Stimulated activated CD4-positive, alpha-beta T cell treated with anti-CD3 and anti-CD28 coated beads, Interleukin-12 subunit alpha, Interleukin-12 subunit beta, amount 100 ng/mL, for 4 hours (primary cell): ENCODE results near the gene GJC2.
"Not testable (repeated sequence)": the region's sequence is repeated elsewhere in the genome, so short reads cannot be mapped to it uniquely, and the experiment has no call there.

Source experiments
- DNase-seq: peaks from one replicate; pipeline ENCODE4 v3.0.0-alpha.2; 2020

GJC2 gene

DNA sequence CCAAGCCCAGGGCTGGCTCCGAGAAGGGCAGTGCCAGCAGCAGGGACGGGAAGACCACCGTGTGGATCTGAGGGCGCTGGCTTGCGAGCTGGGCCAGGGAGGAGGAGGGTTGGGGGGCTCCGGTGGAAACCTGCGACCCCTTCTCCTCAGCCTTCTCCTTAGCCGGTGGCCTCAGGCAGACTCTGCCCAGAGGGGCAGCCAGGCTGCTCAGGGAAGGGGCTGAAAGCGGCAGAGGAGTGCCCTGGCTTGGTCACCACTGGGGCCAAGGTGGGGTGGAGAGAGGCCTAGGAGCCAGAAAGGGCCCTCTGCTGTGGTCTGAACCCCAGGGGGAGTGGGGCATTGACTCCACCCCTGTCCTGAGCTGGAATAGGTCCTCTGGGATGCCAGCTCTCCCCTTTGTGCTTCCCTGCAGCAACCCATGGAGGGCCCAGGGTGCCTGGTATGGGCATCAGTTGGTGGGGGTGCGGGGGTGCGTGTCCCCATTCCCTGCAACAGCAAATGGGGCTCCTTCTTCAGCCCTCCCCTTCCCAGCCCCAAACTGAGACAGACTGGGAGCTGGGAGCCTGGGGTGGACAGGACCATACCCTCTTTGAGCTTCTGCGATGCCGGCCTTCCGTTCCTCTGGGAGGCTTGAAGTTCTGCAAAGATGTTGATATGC is 9.4 kb downstream of the GJC2 start:
- DNase-seq: no peak

DNA sequence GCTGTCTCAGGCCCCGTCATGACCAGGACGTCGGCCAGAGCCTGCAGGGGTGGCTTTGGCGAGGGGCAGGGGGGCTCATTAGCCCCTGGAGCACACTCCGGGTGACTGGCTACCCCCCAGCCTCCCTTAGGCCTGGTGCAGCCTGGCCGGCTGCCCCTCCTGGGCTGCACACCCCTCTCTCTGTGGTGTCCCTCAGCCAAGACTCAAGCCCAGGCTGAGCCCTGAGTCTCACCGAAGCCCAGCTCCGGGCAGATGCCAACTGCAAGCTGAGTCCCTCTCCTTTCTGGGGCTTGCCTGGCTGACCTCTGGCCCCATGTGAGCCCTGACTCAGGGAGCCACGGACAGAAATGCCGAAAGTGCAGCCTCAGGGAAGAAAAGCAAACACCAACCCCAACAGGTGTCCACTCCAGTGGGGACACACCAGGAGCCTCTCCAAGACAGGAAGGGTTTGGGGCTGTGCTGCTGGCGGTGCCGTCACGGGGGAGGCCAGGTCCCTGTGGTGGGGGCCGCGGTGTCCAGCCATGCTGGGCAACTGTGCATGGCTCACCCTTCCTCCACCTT is 10.6 kb downstream of the GJC2 start:
- DNase-seq: no peak

DNA sequence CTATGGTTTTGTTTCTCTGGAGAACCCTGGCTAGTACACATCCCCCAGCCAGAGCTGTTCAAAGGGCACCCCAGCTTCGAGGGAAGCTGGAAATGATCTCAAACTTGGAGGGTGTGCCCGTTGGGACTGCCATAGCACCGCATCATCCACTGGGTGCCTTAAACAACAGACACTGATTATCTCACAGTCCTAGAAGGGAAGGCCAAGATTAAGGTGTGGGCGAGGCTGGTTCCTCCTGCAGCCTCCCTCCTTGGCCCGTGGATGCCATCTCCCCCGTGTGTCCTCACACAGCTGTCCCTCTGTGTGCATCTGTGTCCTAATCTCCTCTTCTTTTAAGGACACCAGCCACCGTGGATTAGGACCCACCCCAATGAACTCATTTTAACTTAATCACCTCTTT is 11.6 kb downstream of the GJC2 start:
- no peak for DNase-seq

DNA sequence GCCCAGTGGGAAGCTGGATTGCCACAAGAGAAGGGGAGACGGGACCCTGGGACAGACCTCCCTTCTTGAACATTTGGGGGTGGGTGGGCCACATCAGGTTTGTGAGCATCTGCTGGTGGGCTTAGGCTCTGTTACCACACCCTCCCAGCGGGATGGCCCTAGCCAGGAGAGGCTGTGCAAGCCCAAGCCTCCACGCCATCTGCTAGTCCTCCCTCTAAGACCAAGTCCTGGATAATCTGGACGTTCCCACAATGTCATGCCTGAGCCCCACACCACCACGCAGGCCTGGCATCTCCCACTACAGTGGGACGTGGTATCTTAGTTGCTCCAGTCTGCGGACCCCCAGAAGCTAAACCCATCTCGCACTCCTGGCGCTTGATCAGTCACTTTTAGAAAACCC is 12.1 kb downstream of the GJC2 start:
- DNase-seq: no peak

DNA sequence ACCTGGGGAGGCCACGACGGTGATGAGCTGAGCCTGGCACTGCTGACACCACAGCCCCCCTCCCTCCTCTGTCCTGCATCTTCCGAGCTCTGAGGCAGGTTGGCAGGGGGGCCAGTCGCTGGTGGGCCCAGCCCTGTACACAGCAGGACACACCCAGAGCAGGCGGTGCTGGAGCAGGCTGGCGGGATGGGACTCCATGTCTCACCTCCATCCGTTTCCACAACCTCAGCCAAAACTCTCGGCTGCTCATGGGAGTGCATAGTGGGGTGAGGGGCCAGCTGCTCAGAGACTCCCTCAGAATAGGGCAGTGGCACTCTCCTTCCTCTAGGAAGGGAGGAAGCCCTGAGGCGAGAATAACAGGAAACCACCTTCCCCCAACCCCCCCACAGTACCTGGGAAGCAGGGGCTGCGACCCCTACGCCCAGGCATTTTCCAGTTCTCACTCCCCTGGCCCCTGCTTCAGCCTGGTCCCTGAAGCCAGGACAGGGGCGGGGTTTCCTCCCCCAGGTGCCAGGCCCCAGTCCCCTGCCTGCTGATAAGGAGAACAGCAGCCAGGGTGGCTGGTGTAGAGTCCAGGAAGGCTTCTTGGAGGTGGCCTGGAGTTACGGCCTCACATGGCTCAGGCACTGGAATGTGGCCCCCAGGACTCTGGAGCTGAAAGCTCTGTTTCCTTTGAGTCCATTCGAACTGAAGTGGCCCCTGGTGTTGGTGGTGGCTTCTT is 12.7 kb downstream of the GJC2 start:
- no peak for DNase-seq

DNA sequence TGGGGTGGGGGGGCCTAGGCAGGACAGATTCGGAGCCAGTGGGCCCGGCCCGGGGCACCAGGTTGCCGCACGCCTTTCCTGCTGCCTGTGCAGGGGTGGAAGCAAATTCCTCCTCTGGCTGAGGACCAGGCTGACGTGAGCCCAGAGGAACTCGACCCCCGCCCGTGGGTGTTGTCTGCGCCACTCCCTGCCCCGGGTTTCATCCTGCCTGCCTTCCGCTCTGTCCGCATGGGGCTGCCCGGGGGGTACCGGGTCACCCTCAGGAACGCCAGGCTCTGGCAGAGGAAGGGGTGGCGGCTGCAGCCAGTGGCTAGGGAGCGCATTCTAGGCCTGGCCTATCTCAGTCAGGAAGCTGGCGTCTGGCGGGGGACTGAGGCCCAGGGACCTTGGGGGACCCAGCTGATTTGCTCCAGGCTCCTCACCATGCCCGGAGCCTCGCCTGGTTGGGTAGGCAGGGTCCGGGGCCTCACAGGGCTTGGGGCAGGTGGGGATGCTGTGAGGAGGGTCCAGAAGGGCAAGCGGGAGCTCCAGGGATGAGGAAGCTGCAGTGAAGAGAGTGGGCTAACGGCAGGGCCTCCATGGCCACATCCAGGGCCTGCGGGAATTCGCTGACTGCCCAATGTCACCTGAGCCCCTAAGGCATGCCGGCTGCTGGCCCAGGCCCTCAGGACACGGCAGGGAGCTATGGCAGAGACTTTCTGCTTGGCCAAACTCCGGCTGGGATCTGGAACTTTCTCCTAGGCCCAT is 13.4 kb downstream of the GJC2 start:
- no peak for DNase-seq

DNA sequence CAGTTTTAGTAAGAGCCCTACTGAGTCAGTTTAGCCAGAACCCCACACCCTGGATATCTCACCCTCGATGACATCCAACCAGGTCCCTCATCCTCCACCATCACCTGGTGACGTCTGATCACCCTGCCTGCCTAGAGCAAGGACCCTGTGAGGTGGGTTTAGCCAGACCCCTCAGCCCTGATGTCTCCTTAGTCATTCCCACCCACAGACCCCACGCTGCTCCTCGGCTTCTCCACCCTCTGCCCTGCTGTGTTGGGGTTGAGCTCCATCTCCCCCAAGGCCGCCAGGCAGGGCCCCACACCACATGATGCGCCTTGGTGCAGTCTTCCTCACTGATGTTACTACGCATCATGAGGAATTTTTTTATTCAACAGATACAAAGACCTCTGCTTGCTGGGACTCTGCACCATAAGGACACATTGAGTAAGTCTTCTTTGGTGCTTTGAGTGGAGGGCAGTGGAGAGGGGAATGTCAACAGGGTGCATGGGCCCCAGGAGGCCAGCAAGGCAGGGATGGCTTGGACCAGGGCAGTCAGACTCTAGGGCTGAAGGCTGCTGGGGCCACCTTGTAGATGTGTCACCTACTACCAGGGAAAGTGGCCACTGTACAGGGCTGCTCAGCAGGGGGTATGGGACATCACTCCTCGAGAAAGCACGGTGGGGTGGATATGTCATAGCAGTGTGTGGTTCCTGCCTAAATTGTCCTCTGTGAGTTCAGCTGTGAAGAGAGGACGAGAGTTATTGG is 14.2 kb downstream of the GJC2 start:
- DNase-seq: no peak

DNA sequence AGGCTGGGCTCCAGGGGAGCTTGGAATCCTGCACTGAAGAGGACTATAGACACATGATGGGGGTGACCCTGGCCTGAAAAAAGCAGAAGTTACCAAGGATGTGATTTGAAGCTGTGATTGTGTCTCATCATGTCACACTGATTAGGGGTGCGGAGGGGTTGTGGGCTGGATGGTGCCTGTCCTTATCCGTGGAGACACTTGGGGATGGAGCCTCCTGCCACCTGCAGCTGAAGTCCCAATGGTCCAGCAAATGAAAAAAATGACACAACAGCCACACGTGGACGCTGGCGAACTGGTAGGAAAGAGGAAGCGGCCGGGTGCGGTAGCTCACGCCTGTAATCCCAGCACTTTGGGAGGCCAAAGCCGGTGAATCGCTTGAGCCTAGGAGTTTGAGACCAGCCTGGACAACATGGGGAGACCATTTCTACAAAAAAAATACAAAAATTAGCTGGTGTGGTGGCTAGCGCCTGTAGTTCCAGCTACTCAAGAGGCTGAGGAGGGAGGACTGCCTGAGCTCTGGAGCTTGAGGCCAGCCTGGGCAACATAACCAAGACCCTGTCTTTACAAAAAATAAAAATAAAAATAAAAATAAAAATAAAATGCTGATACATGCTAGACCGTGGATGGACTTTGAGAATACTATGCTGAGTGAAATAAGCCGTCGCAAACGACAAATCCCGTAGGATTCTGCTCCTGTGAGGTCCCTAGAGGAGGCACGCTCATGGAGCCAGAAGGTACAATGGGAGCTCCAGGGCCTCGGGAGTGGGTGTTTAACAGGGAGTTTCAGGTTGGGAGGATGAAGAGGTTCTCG is 15.0 kb downstream of the GJC2 start:
- DNase-seq: no peak

DNA sequence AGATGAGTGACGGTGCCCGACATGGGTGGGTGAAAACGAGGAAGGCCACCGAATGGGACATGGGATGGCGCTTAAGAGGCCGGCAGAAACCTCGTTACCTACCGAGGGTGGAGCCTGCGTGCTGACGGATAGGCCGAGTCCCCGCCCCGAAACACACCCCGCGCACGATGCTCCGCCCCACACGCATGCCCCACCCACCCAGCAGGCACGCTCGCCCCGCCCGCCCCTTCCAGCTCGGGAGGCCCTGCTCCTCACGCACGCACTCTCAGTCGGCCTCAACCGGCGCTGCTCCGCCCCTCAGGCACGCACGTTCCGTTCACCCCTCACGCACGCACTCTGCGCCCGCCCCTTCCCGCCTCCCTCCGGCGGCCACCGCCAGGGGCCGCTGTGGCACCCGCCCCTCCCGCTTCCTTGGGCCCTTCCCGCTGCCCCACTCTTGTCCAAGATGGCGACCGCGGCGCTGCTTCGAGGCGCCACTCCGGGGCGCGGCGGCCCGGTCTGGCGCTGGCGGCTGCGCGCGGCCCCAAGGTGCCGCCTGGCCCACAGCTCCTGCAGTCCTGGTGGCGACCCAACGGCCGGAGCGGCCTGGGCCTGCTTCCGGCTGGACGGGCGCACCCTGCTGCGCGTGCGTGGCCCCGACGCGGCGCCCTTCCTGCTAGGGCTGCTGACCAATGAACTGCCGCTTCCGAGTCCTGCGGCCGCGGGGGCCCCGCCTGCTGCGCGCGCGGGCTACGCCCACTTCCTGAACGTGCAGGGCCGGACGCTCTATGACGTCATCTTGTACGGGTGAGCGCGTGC is 15.8 kb downstream of the GJC2 start, which contains the start of gene IBA57:
TSS of gene IBA57 (plus strand) at position 433 of the 798 bp plus-strand sequence. CDS start at position 446, 13 bp downstream.
- peak; percentile 99 for DNase-seq

DNA sequence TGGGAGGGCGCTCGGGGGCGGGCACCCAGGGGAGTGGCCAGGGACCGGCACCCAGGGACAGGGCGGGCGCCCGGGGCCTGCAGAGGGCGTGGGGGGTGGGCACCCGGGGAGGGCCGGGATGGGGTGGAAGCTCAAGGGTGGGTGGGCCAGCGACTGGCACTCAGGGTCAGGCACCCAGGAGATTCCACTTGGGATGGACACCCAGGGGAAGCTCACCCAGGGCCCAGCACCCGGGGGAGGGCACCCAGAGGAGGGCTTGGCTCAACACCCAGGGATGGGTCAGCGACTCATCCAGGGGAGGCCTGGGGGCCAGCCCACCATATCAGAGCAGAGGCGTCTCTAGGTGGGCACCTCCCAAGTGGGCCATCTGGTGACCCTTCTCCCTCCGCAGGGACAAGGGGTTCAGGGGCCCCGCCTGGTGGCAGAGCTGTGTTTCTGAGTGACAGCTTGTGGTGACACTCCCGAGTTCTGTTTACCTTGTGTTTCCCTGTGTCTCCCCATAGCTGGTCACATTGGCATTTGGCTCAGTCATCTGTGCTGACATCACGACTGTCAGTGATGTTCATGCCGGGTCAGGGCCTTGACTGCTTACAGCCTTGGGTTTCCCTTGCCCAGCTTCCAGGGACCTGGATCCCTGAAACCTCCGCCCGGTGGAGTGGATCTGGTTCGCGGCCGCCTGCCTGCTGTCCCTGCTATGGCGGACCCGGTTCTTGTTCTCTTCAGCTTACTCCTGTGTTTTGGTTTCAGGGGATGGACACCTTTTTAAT is 16.6 kb downstream of the GJC2 start:
- peak; percentile 41 for DNase-seq

DNA sequence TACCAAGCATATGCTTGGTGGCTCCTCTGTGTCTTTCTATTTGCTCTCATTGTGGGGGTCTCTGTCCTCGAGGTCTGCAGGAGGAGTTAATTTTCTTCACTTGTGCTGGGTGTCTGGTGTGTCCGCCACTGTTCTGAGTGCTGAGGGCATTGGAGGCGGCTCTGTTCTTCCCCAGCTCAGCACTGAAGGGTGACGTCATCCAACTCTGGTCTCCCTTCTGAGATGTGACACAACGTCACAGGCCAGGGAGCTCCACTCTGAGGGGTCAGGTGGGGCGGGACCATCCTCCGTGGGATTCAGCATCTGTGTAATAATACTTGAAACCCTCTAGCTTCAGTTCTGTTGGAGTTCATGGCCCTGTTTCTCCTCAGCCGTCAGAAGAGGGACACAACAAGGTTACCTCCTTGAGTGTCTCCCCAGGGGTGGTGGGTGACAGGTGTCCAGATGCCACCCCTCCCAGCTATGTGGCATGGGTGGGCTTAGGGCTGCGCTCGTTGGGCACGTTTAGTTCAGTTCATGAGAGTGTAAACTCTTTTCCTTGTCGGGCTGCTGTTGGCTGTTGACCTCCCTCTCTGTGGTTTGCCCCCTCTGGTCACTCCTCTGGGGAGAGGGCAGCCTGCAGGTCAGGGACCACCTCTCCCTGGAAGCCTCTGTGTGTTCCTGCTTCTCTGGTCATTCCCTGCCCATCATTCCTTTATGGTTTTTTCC is 19.0 kb downstream of the GJC2 start:
- no peak for DNase-seq

DNA sequence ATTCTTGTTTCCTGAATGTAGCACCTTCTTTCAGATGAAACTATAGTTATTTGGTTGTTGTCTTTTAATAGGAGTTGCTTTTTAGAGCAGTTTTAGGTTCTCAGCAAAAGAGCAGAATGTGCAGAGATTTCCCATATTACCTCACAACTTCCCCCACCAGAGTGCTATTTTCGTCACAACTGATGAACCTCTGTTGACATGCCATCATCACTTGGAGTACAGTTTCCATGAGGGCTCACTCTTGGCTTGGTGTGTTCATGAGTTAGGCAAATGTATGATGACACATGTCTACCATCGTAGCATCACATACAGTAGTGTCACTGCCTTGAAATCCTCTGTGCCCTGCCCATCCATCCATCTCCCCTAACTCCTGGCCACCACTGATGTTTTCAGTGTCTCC is 19.6 kb downstream of the GJC2 start:
- DNase-seq: no peak

DNA sequence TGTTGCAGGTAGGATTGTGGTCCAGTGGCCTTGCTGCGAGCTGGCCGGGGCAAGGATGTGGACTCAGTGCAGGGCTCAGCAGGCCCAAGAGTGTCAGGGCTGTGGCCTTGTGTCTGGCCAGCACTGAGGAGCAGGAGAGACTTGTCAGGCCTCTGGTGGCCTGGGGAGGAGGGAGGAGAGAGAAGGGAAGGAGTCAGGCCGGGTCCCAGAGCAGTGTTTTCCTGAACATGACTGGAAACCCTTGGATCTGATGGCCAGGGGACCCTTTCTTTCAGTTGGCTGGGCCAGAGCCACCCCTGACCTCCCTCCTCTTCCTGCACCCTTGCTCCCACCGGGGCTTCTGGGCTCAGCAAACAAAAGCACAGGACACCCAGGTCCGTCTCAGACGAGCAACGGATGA is 20.9 kb downstream of the GJC2 start:
- DNase-seq: no peak

DNA sequence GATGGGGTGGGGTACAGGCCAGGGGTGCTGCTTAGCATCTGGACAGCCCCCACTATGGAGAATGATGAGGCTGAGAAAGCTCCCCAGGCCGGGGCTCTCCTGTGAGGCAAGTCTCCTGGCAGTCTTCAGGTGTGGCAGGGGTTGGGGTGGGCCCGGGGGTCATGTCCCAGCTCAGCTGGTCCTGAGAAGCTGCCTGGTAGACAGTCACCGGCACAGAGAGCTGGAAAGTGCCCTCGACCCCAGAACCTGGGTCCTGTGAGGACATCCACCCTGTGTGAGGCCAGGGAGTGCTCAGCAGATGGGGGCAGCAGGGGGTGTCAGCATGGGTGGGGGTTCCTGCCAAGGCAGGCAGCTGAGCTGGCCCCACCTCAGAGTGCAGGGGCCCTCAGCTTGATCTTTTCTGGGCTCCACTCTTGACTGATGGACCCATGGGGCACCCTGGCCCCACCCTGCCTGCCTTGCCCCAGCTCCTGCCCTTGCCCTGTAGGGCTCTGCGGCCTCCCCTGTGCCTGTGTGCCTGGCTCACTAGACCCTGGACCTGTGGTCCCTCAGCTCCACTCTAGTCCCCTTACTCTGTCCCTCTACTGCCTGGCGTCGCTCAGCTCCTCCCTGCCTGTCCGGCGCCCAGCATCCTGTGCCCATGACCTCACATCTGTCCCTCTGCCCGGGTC is 21.6 kb downstream of the GJC2 start:
- no peak for DNase-seq

DNA sequence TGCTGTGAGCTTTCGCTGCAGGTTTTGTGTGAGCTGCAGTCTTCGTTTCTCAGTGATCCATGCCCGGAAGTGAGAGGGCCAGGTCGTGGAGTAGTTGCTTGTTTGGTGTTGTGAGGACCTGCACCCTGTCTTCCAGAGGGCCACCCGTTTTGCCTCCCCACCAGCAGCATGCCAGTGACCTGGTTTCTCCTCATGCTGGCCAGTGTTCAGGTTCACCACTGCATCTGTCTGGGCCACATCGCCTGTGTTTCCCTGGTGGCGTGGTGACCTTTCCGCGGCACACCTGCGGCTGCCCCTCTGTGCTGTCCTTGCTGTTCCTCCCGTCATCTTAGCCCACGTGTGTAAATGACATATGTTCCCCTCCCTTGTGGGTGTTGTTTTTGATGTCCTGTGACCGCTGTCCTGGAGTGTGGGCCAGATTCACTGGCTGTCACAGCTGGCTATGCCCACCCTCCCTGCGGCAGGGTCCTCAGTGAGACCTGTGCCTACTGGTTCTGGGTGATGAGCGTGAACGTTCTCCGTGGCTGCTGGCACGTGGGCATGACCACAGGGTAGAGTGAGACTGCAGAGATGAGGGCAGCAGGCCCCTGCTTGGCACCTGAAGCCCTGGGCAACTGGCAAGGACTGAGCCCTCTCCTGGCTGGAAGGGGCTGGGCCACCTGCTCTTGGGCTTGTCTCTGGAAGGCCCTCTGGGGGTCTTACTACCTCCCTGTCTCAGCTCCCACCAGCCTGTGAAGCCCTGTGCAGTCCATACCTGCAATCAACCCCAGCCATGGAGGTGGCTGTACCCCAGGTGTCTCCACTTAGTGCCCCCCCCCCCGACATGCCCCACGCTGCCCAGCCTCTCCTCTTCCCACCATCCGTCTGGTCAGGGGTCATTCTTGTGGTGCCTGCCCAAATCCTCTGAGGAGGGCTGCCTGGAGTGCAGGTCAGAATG is 23.1 kb downstream of the GJC2 start:
- DNase-seq: no peak

DNA sequence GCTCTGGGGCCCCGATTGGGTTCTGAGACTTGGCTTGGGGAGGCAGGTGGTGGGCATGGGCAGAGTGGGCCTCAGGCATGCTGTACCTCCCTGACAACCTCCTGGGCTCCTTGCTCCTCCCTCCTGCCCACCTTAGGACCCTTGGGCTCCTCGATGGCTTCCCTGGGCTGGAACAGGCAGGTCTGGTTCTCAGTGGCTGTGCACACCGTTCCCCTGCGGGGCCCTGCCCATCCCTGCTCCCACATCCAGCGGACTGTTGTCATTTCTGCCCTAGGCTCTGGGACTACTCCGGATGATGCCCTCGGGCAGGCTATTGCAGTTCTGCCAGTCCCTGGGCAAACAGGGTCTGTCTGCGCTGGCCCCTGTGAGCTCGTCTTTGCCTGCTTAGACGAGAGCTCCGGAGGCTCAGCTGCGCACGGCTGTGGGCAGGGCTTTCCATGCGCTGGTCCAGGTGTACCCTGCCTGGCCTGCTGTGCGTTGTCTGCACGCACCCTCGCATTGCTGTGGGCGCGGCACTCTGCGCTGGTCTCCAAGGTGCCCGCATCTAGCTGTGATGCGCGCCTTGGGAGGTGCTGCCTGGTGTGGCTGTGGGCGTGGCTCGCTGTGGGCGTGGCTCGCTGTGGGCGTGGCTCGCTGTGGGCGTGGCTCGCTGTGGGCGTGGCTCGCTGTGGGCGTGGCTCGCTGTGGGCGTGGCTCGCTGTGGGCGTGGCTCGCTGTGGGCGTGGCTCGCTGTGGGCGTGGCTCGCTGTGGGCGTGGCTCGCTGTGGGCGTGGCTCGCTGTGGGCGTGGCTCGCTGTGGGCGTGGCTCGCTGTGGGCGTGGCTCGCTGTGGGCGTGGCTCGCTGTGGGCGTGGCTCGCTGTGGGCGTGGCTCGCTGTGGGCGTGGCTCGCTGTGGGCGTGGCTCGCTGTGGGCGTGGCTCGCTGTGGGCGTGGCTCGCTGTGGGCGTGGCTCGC is 24.1 kb downstream of the GJC2 start:
- not testable (repeated sequence) for DNase-seq
